Spleen (tissue), 11 donors: Measurements from ENCODE around the gene SPAG17. TPM values are rescaled to one million over a fixed set of nuclear protein-coding genes. Genes with fewer than 3 reads are reported as not detected.

Source experiments
- DNase-seq: peaks from one replicate; pipeline ENCODE4 v3.0.0-alpha.2; 2020
- H3K27ac ChIP-seq, 8 donors: fragments of 200-600 bp; sonication (generic) in 7 of 8; 1 replicate in 4 of 8; 2 replicates in 4 of 8; pipeline versions ENCODE4 v1.5.0 to v1.8.0; 2016 to 2021; ENCODE audit warnings: inconsistent platforms in 4 of 8, mild to moderate bottlenecking in 4 of 8, moderate library complexity in 1 of 8
- H3K27me3 ChIP-seq, 7 donors: fragments of 200-600 bp; sonication (generic) in 6 of 7; replicated peaks in 1 of 7; 1 replicate in 4 of 7; 2 replicates in 3 of 7; pipeline versions ENCODE4 v1.5.0 to v1.8.0; 2016 to 2021; ENCODE audit warnings: inconsistent platforms in 3 of 7, mild to moderate bottlenecking in 1 of 7
- H3K36me3 ChIP-seq, 6 donors: fragments of 200-600 bp; sonication (generic) in 5 of 6; 1 replicate in 4 of 6; 2 replicates in 2 of 6; pipeline versions ENCODE4 v1.5.0 to v1.8.0; 2016 to 2021; ENCODE audit warnings: inconsistent platforms in 2 of 6
- H3K4me1 ChIP-seq, 6 donors: fragments of 200-600 bp; sonication (generic) in 5 of 6; 1 replicate in 3 of 6; 2 replicates in 3 of 6; pipeline versions ENCODE4 v1.5.0 to v1.8.0; 2016 to 2021; ENCODE audit warnings: inconsistent platforms in 3 of 6
- H3K4me3 ChIP-seq, 8 donors: fragments of 200-600 bp; sonication (generic) in 7 of 8; 1 replicate in 4 of 8; 2 replicates in 4 of 8; pipeline versions ENCODE4 v1.5.0 to v1.8.0; 2016 to 2021; ENCODE audit warnings: inconsistent platforms in 4 of 8, mild to moderate bottlenecking in 4 of 8, moderate library complexity in 2 of 8
- H3K9me3 ChIP-seq, 8 donors: fragments of 200-600 bp; sonication (generic) in 7 of 8; 1 replicate in 4 of 8; 2 replicates in 4 of 8; pipeline versions ENCODE4 v1.5.0 to v1.8.0; 2016 to 2021; ENCODE audit warnings: inconsistent platforms in 4 of 8
- POLR2A ChIP-seq, 3 donors: fragments of 450-650 bp; IDR thresholded peaks; one replicate each; pipeline ENCODE4 v1.5.1; 2017; ENCODE audit warnings: antibody characterized with exemption in 3 of 3, mild to moderate bottlenecking in 1 of 3
- POLR2AphosphoS5 ChIP-seq, 3 donors: sonication (generic); formaldehyde crosslinking; IDR thresholded peaks; one replicate each; pipeline ENCODE4 v1.5.1; 2017; ENCODE audit warnings: antibody characterized with exemption in 3 of 3
- WGBS, 5 donors: extraction: QIAGEN DNeasy Blood & Tissue Kit in 3 of 5; methylation state at CpG; one replicate each; pipeline versions ENCODE4 v1.1.5 to v1.1.7; 2013 to 2018; 5-methylcytosine and 5-hydroxymethylcytosine counted together
- intact Hi-C: fragments of 100-400 bp; cut with DNase I; formaldehyde crosslinking; loops from one replicate; pipeline ENCODE4 v1.15.0; 2023; ENCODE audit warnings: low total_unique reads
- polyA plus RNA-seq, 3 donors: library from polyadenylated mRNA; stranded (reverse); fragments of 200-250 nt; gene quantifications; one replicate each; pipeline ENCODE4 v1.2.1, GENCODE V29; 2013
- total RNA-seq, 7 donors: library from RNA; depleted of rRNA in 3 of 7; stranded (reverse); fragments of >200 nt in 3 of 7; fragmentation: NEBNext Ultra II Directional in 4 of 7; extraction: Animal tissue kit (Norgen Biotek cat#: 25700) in 4 of 7; gene quantifications; one replicate each; pipeline versions ENCODE4 v1.1.0 to v1.2.1, GENCODE V29; 2016 to 2021
- TF ChIP-seq, protein P1 (sequence below), 11 experiments: fragments of 200-600 bp in 7 of 11; fragments of 450-650 bp in 4 of 11; sonication (generic) in 4 of 11; IDR thresholded peaks in 8 of 11; conservative IDR thresholded peaks in 3 of 11; 1 replicate in 7 of 11; 2 replicates in 4 of 11; pipeline versions ENCODE4 v1.4.0 to v1.8.0; 2016 to 2021; ENCODE audit warnings: antibody characterized with exemption in 11 of 11, inconsistent platforms in 4 of 11, mild to moderate bottlenecking in 1 of 11
- donor health status: healthy with polysubstance abuse.
- donor health status: DM: no; HTN: no; CAD: no; lungs with moderate emphysema.
- donor health status: DM: no; HTN: no; CAD: no.
- donor health status: Bipolar disorder and iron deficiency.
- donor health status: healthy.
- donor health status: DM: no; HTN: no; CAD: no.
- donor health status: DM: yes; HTN: yes; CAD: no.

The SPAG17 gene
- total and polyA plus RNA-seq, 10 donors, result under 0.01 to 0.91 (median 0.28) TPM; not detected in 5

DNA sequence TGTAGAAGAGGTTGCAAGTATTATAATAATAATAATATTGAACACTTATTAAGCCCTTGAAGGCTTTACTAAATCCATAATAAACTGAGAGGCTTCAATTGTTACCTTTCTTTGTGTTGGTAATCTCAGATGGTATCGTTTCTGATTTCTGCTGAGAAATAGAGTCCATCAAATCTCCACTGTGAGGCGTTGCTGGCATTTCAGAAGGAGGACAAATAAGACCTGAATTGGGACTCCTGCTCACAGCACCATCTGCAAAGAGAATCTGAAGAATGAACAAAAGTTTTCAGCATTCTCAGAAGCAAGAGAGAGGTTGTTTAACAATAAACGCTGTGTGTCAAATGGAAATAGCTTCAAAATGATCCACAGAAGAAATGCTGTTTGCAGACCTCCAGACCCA is 161.8 kb downstream of the SPAG17 start:
- 80 to 85% (median 83%) methylated on average over 3 of the region's 3 CpGs for WGBS, 5 donors
- intact Hi-C loops, result no loop called here

DNA sequence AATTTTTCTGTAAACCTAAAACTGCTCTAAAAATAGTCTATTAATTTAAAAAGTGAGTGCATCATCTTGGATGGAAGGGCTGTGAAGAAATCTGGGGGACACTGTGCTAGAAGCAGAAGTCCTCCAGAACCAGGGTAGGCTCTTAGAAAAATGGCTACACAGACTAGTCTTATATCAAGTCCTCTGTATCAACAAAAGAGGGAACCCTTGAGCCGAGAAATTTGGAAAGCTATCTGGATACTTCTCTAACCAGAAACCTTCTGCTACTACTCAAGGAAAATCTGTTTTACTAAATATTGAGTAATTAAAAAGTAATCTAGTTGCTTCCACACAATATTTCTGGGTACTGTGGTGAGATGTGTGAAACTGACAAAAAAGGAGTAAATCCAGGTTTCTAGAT is 163.4 kb downstream of the SPAG17 start:
- intact Hi-C loops, result no loop called here
- Histone ChIP-seq H3K27me3 (peaks cover 0 to 9% (median 0%) of the 10 kb centered on the region in 7 donors), H3K4me3 (no peak overlapping the region), H3K9me3 (no peaks in the 10 kb centered on the region), H3K36me3 (no peaks in the 10 kb centered on the region), H3K27ac (no peak overlapping the region), H3K4me1 (no peaks in the 10 kb centered on the region)
- WGBS, 5 donors, result 62 to 79% (median 71%) methylated on average over 1 of the region's 1 CpG
- TF ChIP-seq POLR2AphosphoS5 (IDR thresholded peaks at IDR 0.05), result no peak
- TF ChIP-seq POLR2A (IDR thresholded peaks at IDR 0.05), result no peak
- TF ChIP-seq, protein P1, sequence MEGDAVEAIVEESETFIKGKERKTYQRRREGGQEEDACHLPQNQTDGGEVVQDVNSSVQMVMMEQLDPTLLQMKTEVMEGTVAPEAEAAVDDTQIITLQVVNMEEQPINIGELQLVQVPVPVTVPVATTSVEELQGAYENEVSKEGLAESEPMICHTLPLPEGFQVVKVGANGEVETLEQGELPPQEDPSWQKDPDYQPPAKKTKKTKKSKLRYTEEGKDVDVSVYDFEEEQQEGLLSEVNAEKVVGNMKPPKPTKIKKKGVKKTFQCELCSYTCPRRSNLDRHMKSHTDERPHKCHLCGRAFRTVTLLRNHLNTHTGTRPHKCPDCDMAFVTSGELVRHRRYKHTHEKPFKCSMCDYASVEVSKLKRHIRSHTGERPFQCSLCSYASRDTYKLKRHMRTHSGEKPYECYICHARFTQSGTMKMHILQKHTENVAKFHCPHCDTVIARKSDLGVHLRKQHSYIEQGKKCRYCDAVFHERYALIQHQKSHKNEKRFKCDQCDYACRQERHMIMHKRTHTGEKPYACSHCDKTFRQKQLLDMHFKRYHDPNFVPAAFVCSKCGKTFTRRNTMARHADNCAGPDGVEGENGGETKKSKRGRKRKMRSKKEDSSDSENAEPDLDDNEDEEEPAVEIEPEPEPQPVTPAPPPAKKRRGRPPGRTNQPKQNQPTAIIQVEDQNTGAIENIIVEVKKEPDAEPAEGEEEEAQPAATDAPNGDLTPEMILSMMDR (IDR thresholded peaks at IDR 0.05 in 8 of 11, conservative IDR thresholded peaks at IDR 0.05 in 3 of 11), result no peak
- no peak for DNase-seq

More for the DNA sequence above, 161.8 kb downstream of the SPAG17 start:
- Histone ChIP-seq H3K4me1 (no peaks in the 10 kb centered on the region), H3K4me3 (no peak overlapping the region), H3K9me3 (no peaks in the 10 kb centered on the region), H3K27ac (no peak overlapping the region), H3K27me3 (peaks cover 0 to 9% (median 0%) of the 10 kb centered on the region in 7 donors), H3K36me3 (no peaks in the 10 kb centered on the region)
- DNase-seq, result no peak
- TF ChIP-seq POLR2A (IDR thresholded peaks at IDR 0.05), result no peak
- TF ChIP-seq, protein P1 (IDR thresholded peaks at IDR 0.05 in 8 of 11, conservative IDR thresholded peaks at IDR 0.05 in 3 of 11), result no peak
- TF ChIP-seq POLR2AphosphoS5 (IDR thresholded peaks at IDR 0.05), result no peak

DNA sequence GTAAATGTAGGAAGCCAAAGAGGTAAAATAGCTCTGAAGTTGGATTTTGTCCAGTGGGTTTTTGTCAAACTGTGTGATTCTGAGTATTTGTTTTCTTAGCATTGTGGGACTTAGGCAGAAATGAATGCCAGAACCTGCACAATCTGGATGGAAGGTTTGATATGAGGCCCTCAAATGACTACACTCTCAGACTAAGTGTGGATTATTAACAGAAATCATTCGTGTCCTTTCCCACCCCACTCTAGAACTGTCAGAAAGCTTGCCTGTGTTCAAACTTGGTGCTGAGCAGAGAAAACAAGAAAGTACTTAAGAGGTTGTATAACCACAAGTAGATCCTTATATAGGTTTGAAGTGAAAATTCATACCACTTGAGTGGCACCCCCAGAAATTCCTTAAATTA is 167.0 kb downstream of the SPAG17 start:
- TF ChIP-seq POLR2A (IDR thresholded peaks at IDR 0.05) (no peak), POLR2AphosphoS5 (IDR thresholded peaks at IDR 0.05) (no peak)
- TF ChIP-seq, protein P1 (IDR thresholded peaks at IDR 0.05 in 8 of 11, conservative IDR thresholded peaks at IDR 0.05 in 3 of 11), result no peak
- intact Hi-C loops, result no loop called here
- Histone ChIP-seq H3K27me3 (no peaks in the 10 kb centered on the region), H3K27ac (no peak overlapping the region), H3K4me1 (no peaks in the 10 kb centered on the region), H3K4me3 (no peak overlapping the region), H3K9me3 (no peaks in the 10 kb centered on the region), H3K36me3 (no peaks in the 10 kb centered on the region)
- DNase-seq, result no peak
- 63 to 84% (median 72%) methylated on average over 1 of the region's 1 CpG for WGBS, 5 donors

DNA sequence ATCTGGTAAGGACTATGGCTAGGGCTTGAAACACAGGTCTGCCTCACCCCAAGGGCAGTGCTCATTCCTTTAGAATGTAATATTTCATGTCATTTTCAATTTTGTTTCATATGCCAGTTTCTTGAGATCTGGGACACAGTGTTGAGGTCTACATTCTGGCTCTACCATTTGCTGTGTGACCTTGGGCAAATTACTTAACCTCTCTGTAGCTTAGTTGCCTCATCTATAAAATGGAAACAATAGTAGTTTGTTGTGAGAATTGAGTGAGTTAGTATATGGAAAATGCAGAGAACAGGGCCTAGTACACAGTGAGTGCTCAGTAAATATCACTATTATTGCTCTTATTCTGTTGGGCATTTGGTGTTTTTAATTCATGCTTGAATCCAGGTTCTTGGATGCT is 171.1 kb downstream of the SPAG17 start:
- H3K27me3 ChIP-seq, result no peaks in the 10 kb centered on the region
- no peaks in the 10 kb centered on the region for H3K4me1 ChIP-seq
- H3K9me3 ChIP-seq, result no peaks in the 10 kb centered on the region
- no peaks in the 10 kb centered on the region for H3K36me3 ChIP-seq
- no peak for DNase-seq
- intact Hi-C loops, result no loop called here
- TF ChIP-seq POLR2AphosphoS5 (IDR thresholded peaks at IDR 0.05), result no peak
- TF ChIP-seq POLR2A (IDR thresholded peaks at IDR 0.05), result no peak
- TF ChIP-seq, protein P1 (IDR thresholded peaks at IDR 0.05 in 8 of 11, conservative IDR thresholded peaks at IDR 0.05 in 3 of 11), result no peak
- no peak overlapping the region for H3K27ac ChIP-seq
- H3K4me3 ChIP-seq, result no peak overlapping the region
